Peyer's patch (tissue), 4 donors: ENCODE data around the gene ANKRD40CL.

Source experiments
- CTCF ChIP-seq, 6 experiments: fragments of 450-650 bp in 4 of 6; fragments of 200-600 bp in 2 of 6; sonication (generic) in 1 of 6; IDR thresholded peaks; one replicate each; pipeline ENCODE4 v1.5.1; 2017 to 2019; ENCODE audit warnings: antibody characterized with exemption in 6 of 6, mild to moderate bottlenecking in 3 of 6, moderate library complexity in 1 of 6
- POLR2A ChIP-seq, 2 donors: fragments of 450-650 bp; IDR thresholded peaks; one replicate each; pipeline ENCODE4 v1.5.1; 2017; ENCODE audit warnings: antibody characterized with exemption in 2 of 2, mild to moderate bottlenecking in 2 of 2, moderate library complexity in 2 of 2

- TF ChIP-seq CTCF (IDR thresholded peaks at IDR 0.05) (no peak), POLR2A (IDR thresholded peaks at IDR 0.05) (no peak)
These were observed 11.2 kb upstream of the ANKRD40CL start for GRCh38 chr17:50778471-50778870.
